GM23338 (cell line): ENCODE measurements around the gene DPP10. TPM values are rescaled to one million over a fixed set of nuclear protein-coding genes. Genes with fewer than 3 reads are reported as not detected.

Experiments
- ATAC-seq: fragments of 200-7000 bp; cut with Tn5 transposase; 3 replicates; pipeline ENCODE4 v1.9.1; 2020
- DNase-seq: peaks from one replicate; pipeline ENCODE4 v3.0.0-alpha.2; 2015; ENCODE audit warnings: low spot score
- H2AFZ ChIP-seq: fragments of 200-600 bp; sonication (generic); 2 replicates; pipeline ENCODE4 v1.8.0; 2016; ENCODE audit warnings: antibody characterized with exemption, mild to moderate bottlenecking, moderate library complexity
- H3F3A ChIP-seq: fragments of 200-600 bp; sonication (generic); replicated peaks from 2 replicates; pipeline ENCODE4 v1.8.0; 2017; ENCODE audit warnings: antibody characterized with exemption, mixed run types, low read depth
- H3K27ac ChIP-seq: fragments of 200-600 bp; sonication (generic); 2 replicates; pipeline ENCODE4 v1.6.1; 2016; ENCODE audit warnings: low read depth
- H3K27me3 ChIP-seq: fragments of 200-600 bp; sonication (generic); 2 replicates; pipeline ENCODE4 v1.8.0; 2016; ENCODE audit warnings: mild to moderate bottlenecking, mixed run types, moderate library complexity; ENCODE audit not compliant: insufficient read depth
- H3K36me3 ChIP-seq: fragments of 200-600 bp; sonication (generic); 2 replicates; pipeline ENCODE4 v1.8.0; 2016; ENCODE audit warnings: mild to moderate bottlenecking; ENCODE audit not compliant: insufficient read depth
- H3K4me1 ChIP-seq: fragments of 200-600 bp; sonication (generic); 2 replicates; pipeline ENCODE4 v1.8.0; 2016; ENCODE audit warnings: mild to moderate bottlenecking, moderate library complexity; ENCODE audit not compliant: insufficient read depth
- H3K4me2 ChIP-seq: fragments of 200-600 bp; sonication (generic); 2 replicates; pipeline ENCODE4 v1.7.1; 2017; ENCODE audit warnings: mixed run types
- H3K4me3 ChIP-seq: fragments of 200-600 bp; sonication (generic); 2 replicates; pipeline ENCODE4 v1.6.1; 2016; ENCODE audit warnings: mixed run types
- H3K79me2 ChIP-seq: fragments of 200-600 bp; sonication (generic); replicated peaks from 2 replicates; pipeline ENCODE4 v1.8.0; 2017; ENCODE audit warnings: mild to moderate bottlenecking; ENCODE audit not compliant: insufficient read depth
- H3K9me2 ChIP-seq: fragments of 200-600 bp; sonication (generic); 2 replicates; pipeline ENCODE4 v1.8.0; 2017; ENCODE audit not compliant: insufficient read depth
- H4K20me1 ChIP-seq: fragments of 200-600 bp; sonication (generic); replicated peaks from 2 replicates; pipeline ENCODE4 v1.8.0; 2017; ENCODE audit warnings: mild to moderate bottlenecking; ENCODE audit not compliant: insufficient read depth
- H3K27ac Mint-ChIP-seq: 2 replicates; pipeline ENCODE4 v1.8.0; 2020; ENCODE audit warnings: inconsistent platforms, mild to moderate bottlenecking, moderate library complexity, mixed read lengths
- H3K27me3 Mint-ChIP-seq: 3 replicates; pipeline ENCODE4 v1.8.0; 2022; ENCODE audit warnings: low read depth, mild to moderate bottlenecking, moderate library complexity, mixed read lengths, inconsistent platforms; ENCODE audit not compliant: insufficient read depth, poor library complexity
- H3K36me3 Mint-ChIP-seq: 3 replicates; pipeline ENCODE4 v1.8.0; 2021; ENCODE audit warnings: low read depth, mild to moderate bottlenecking, inconsistent platforms, moderate library complexity, mixed read lengths
- H3K4me1 Mint-ChIP-seq: 3 replicates; pipeline ENCODE4 v1.8.0; 2020; ENCODE audit warnings: mild to moderate bottlenecking, inconsistent platforms, mixed read lengths
- H3K4me3 Mint-ChIP-seq: 3 replicates; pipeline ENCODE4 v1.8.0; 2021; ENCODE audit warnings: moderate library complexity, mild to moderate bottlenecking, inconsistent platforms, mixed read lengths
- H3K9me3 Mint-ChIP-seq: 3 replicates; pipeline ENCODE4 v1.8.0; 2020; ENCODE audit warnings: moderate library complexity, mild to moderate bottlenecking, inconsistent platforms, mixed read lengths
- CREB1 ChIP-seq: fragments of 250-450 bp; sonication (Bioruptor Pico); IDR thresholded peaks from 2 replicates; pipeline ENCODE4 v1.5.0; 2020; ENCODE audit warnings: low read depth, mild to moderate bottlenecking, moderate library complexity
- CTCF ChIP-seq, 2 experiments: fragments of 200-600 bp in 1 of 2; sonication (generic) in 1 of 2; conservative IDR thresholded peaks; 2 replicates each; pipeline versions ENCODE4 v1.5.1 to v1.6.1; 2016 to 2017; ENCODE audit warnings: antibody characterized with exemption in 2 of 2, low read depth in 2 of 2, mild to moderate bottlenecking in 2 of 2, moderate library complexity in 1 of 2
- EZH2 ChIP-seq: fragments of 200-600 bp; sonication (generic); IDR thresholded peaks from one replicate; pipeline ENCODE4 v1.8.0; 2017; ENCODE audit warnings: antibody characterized with exemption, mild to moderate bottlenecking, low read depth; ENCODE audit not compliant: unreplicated experiment
- EZH2phosphoT487 ChIP-seq: fragments of 200-600 bp; sonication (generic); IDR thresholded peaks from one replicate; pipeline ENCODE4 v1.8.1; 2018; ENCODE audit warnings: antibody characterized with exemption; ENCODE audit not compliant: unreplicated experiment
- JUNB ChIP-seq: IDR thresholded peaks from one replicate; pipeline ENCODE4 v1.6.1; 2016; ENCODE audit warnings: antibody characterized with exemption; ENCODE audit not compliant: unreplicated experiment
- NANOG ChIP-seq: IDR thresholded peaks from 2 replicates; pipeline ENCODE4 v1.6.1; 2016; ENCODE audit warnings: antibody characterized with exemption, borderline replicate concordance
- POLR2AphosphoS5 ChIP-seq: IDR thresholded peaks from 2 replicates; pipeline ENCODE4 v1.6.1; 2016; ENCODE audit warnings: antibody characterized with exemption, low read depth
- REST ChIP-seq: IDR thresholded peaks from one replicate; pipeline ENCODE4 v1.6.1; 2018; ENCODE audit warnings: antibody characterized with exemption; ENCODE audit not compliant: unreplicated experiment
- STAT1 ChIP-seq: IDR thresholded peaks from one replicate; pipeline ENCODE4 v1.6.1; 2016; ENCODE audit warnings: antibody characterized with exemption; ENCODE audit not compliant: unreplicated experiment
- ZNF114 ChIP-seq: fragments of 250-450 bp; sonication (Bioruptor Pico); IDR thresholded peaks from 2 replicates; pipeline ENCODE4 v1.5.0; 2020; ENCODE audit warnings: mild to moderate bottlenecking, moderate library complexity
- ZNF331 ChIP-seq: fragments of 250-450 bp; sonication (Bioruptor Pico); IDR thresholded peaks from 2 replicates; pipeline ENCODE4 v1.5.0; 2020; ENCODE audit warnings: low read depth, mild to moderate bottlenecking, moderate library complexity
- polyA plus RNA-seq: library from polyadenylated mRNA; unstranded; fragments of >200 nt; fragmentation: Nextera tagmentation; extraction: Ambion mirVana; gene quantifications from 2 replicates; pipeline ENCODE4 v1.2.1, GENCODE V29; 2016
- total RNA-seq: library from RNA; depleted of rRNA; stranded (reverse); fragments of >200 nt; shearing (Covaris generic); gene quantifications from 2 replicates; pipeline ENCODE4 v1.2.3, GENCODE V29; 2014
- TF ChIP-seq, protein P1 (sequence below): IDR thresholded peaks from 2 replicates; pipeline ENCODE4 v1.6.1; 2016; ENCODE audit warnings: antibody characterized with exemption
- TF ChIP-seq, protein P2 (sequence below): fragments of 250-450 bp; sonication (Bioruptor Pico); IDR thresholded peaks from 2 replicates; pipeline ENCODE4 v1.5.0; 2020; ENCODE audit warnings: mild to moderate bottlenecking, moderate library complexity

The DPP10 gene
- total and polyA plus RNA-seq, 2 experiments from 2014 or later, result 3.6 to 14.8 TPM

DNA sequence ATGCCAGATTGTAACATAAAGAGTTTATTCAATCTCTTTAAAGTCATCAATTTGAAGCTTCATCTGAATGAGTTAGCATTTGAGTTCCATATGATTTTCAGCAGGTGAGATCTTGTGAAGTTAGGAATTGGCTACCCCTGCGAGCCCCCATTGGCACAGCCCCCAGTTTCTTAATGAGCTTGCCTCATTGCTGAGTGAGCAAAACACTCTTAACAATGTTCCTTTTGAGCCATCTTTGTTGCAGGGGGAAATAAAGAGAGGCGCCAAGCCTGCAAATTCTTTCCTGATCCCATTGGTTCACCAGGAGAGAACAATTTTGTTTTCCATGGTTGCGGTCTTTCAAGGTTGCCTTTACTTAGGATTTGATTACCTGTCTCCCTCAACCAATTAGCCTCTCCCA lies 18.7 kb downstream of the DPP10 start:
- peaks cover 19% of the 10 kb centered on the region; the same call in 2 of the 3 replicates for H3K4me1 Mint-ChIP-seq
- peaks cover 6% of the 10 kb centered on the region; the same call in 2 of the 3 replicates for H3K9me3 Mint-ChIP-seq
- no peak overlapping the region for H3K27ac Mint-ChIP-seq
- Histone ChIP-seq H3K79me2 (no peaks in the 10 kb centered on the region), H3K4me2 (no peak overlapping the region), H3F3A (no peaks in the 10 kb centered on the region), H3K36me3 (no peaks in the 10 kb centered on the region), H3K27me3 (no peaks in the 10 kb centered on the region), H3K27ac (no peak overlapping the region), H2AFZ (no peak overlapping the region), H4K20me1 (no peaks in the 10 kb centered on the region), H3K4me1 (peaks cover 5% of the 10 kb centered on the region; the same call in 1 of the 2 replicates), H3K9me2 (no peaks in the 10 kb centered on the region), H3K4me3 (no peak overlapping the region)
- no peak for DNase-seq
- TF ChIP-seq STAT1 (no peak), POLR2AphosphoS5 (no peak), EZH2 (no peak), CREB1 (CRISPR knock-in tag) (no peak), ZNF114 (CRISPR knock-in tag) (no peak), CTCF (conservative IDR thresholded peaks at IDR 0.05; ENCODE audit: low read depth in 2 of 2) (no peak), ZNF331 (CRISPR knock-in tag) (no peak), EZH2phosphoT487 (no peak), REST (no peak), JUNB (no peak), NANOG (no peak)
- TF ChIP-seq, protein P1, sequence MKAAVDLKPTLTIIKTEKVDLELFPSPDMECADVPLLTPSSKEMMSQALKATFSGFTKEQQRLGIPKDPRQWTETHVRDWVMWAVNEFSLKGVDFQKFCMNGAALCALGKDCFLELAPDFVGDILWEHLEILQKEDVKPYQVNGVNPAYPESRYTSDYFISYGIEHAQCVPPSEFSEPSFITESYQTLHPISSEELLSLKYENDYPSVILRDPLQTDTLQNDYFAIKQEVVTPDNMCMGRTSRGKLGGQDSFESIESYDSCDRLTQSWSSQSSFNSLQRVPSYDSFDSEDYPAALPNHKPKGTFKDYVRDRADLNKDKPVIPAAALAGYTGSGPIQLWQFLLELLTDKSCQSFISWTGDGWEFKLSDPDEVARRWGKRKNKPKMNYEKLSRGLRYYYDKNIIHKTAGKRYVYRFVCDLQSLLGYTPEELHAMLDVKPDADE, result no peak
- TF ChIP-seq, protein P2, sequence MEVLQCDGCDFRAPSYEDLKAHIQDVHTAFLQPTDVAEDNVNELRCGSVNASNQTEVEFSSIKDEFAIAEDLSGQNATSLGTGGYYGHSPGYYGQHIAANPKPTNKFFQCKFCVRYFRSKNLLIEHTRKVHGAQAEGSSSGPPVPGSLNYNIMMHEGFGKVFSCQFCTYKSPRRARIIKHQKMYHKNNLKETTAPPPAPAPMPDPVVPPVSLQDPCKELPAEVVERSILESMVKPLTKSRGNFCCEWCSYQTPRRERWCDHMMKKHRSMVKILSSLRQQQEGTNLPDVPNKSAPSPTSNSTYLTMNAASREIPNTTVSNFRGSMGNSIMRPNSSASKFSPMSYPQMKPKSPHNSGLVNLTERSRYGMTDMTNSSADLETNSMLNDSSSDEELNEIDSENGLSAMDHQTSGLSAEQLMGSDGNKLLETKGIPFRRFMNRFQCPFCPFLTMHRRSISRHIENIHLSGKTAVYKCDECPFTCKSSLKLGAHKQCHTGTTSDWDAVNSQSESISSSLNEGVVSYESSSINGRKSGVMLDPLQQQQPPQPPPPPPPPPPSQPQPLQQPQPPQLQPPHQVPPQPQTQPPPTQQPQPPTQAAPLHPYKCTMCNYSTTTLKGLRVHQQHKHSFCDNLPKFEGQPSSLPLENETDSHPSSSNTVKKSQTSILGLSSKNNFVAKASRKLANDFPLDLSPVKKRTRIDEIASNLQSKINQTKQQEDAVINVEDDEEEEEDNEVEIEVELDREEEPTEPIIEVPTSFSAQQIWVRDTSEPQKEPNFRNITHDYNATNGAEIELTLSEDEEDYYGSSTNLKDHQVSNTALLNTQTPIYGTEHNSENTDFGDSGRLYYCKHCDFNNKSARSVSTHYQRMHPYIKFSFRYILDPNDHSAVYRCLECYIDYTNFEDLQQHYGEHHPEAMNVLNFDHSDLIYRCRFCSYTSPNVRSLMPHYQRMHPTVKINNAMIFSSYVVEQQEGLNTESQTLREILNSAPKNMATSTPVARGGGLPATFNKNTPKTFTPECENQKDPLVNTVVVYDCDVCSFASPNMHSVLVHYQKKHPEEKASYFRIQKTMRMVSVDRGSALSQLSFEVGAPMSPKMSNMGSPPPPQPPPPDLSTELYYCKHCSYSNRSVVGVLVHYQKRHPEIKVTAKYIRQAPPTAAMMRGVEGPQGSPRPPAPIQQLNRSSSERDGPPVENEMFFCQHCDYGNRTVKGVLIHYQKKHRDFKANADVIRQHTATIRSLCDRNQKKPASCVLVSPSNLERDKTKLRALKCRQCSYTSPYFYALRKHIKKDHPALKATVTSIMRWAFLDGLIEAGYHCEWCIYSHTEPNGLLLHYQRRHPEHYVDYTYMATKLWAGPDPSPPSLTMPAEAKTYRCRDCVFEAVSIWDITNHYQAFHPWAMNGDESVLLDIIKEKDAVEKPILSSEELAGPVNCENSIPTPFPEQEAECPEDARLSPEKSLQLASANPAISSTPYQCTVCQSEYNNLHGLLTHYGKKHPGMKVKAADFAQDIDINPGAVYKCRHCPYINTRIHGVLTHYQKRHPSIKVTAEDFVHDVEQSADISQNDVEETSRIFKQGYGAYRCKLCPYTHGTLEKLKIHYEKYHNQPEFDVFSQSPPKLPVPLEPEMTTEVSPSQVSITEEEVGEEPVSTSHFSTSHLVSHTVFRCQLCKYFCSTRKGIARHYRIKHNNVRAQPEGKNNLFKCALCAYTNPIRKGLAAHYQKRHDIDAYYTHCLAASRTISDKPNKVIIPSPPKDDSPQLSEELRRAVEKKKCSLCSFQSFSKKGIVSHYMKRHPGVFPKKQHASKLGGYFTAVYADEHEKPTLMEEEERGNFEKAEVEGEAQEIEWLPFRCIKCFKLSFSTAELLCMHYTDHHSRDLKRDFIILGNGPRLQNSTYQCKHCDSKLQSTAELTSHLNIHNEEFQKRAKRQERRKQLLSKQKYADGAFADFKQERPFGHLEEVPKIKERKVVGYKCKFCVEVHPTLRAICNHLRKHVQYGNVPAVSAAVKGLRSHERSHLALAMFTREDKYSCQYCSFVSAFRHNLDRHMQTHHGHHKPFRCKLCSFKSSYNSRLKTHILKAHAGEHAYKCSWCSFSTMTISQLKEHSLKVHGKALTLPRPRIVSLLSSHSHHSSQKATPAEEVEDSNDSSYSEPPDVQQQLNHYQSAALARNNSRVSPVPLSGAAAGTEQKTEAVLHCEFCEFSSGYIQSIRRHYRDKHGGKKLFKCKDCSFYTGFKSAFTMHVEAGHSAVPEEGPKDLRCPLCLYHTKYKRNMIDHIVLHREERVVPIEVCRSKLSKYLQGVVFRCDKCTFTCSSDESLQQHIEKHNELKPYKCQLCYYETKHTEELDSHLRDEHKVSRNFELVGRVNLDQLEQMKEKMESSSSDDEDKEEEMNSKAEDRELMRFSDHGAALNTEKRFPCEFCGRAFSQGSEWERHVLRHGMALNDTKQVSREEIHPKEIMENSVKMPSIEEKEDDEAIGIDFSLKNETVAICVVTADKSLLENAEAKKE (CRISPR knock-in tag), result no peak
- H3K27me3 Mint-ChIP-seq, result peaks cover 1% of the 10 kb centered on the region
- no peaks in the 10 kb centered on the region for H3K36me3 Mint-ChIP-seq
- ATAC-seq, result no peak
- no peak overlapping the region for H3K4me3 Mint-ChIP-seq
